Liver (tissue), 9 donors: Measurements from ENCODE around the gene IL1RN. TPM values are rescaled to one million over a fixed set of nuclear protein-coding genes. Genes with fewer than 3 reads are reported as not detected.

ENCODE experiments used
- DNase-seq: peaks from one replicate; pipeline ENCODE4 v3.0.0-alpha.2; 2017; ENCODE audit warnings: low spot score
- H3K27ac ChIP-seq, 2 donors: one replicate each; pipeline ENCODE4 v1.7.0; 2013; ENCODE audit warnings: inconsistent platforms in 2 of 2, low read length in 2 of 2, control low read depth in 1 of 2, low read depth in 1 of 2, mild to moderate bottlenecking in 1 of 2
- H3K27me3 ChIP-seq, 4 donors: one replicate each; pipeline versions ENCODE4 v1.6.1 to v1.7.0; 2013; ENCODE audit warnings: low read length in 3 of 4, inconsistent platforms in 1 of 4, mild to moderate bottlenecking in 1 of 4, moderate library complexity in 1 of 4; ENCODE audit not compliant: control insufficient read depth in 4 of 4, insufficient read depth in 4 of 4
- H3K36me3 ChIP-seq, 4 donors: one replicate each; pipeline versions ENCODE4 v1.6.1 to v1.7.0; 2013; ENCODE audit warnings: low read length in 3 of 4, mild to moderate bottlenecking in 3 of 4, low read depth in 1 of 4, moderate library complexity in 1 of 4; ENCODE audit not compliant: control insufficient read depth in 4 of 4, insufficient read depth in 3 of 4
- H3K4me1 ChIP-seq, 4 donors: one replicate each; pipeline versions ENCODE4 v1.6.1 to v1.7.0; 2013; ENCODE audit warnings: low read length in 3 of 4, mild to moderate bottlenecking in 3 of 4, moderate library complexity in 1 of 4; ENCODE audit not compliant: control insufficient read depth in 4 of 4, insufficient read depth in 4 of 4
- H3K4me3 ChIP-seq, 3 donors: one replicate each; pipeline versions ENCODE4 v1.6.1 to v1.7.0; 2013; ENCODE audit warnings: low read length in 3 of 3, control low read depth in 1 of 3, low read depth in 1 of 3, mild to moderate bottlenecking in 1 of 3
- H3K9ac ChIP-seq, 2 donors: one replicate each; pipeline ENCODE4 v1.7.0; 2013; ENCODE audit warnings: low read length in 2 of 2, mild to moderate bottlenecking in 2 of 2, moderate library complexity in 2 of 2, control low read depth in 1 of 2, low read depth in 1 of 2
- H3K9me3 ChIP-seq, 4 donors: one replicate each; pipeline versions ENCODE4 v1.6.1 to v1.7.0; 2013; ENCODE audit warnings: low read length in 3 of 4; ENCODE audit not compliant: control insufficient read depth in 4 of 4
- EGR1 ChIP-seq, 2 donors: IDR thresholded peaks; 2 replicates each; pipeline ENCODE4 v1.6.1; 2016 to 2018; ENCODE audit warnings: antibody characterized with exemption in 2 of 2, low read depth in 2 of 2
- FOXA1 ChIP-seq: IDR thresholded peaks from 2 replicates; pipeline ENCODE4 v1.6.1; 2016; ENCODE audit warnings: antibody characterized with exemption
- FOXA2 ChIP-seq: IDR thresholded peaks from 2 replicates; pipeline ENCODE4 v1.6.1; 2016; ENCODE audit warnings: antibody characterized with exemption
- GABPA ChIP-seq, 2 donors: IDR thresholded peaks in 1 of 2; conservative IDR thresholded peaks in 1 of 2; 2 replicates each; pipeline ENCODE4 v1.6.1; 2016; ENCODE audit warnings: antibody characterized with exemption in 2 of 2, mild to moderate bottlenecking in 1 of 2, moderate library complexity in 1 of 2
- HNF4A ChIP-seq, 2 donors: conservative IDR thresholded peaks; 2 replicates each; pipeline ENCODE4 v1.6.1; 2016; ENCODE audit warnings: antibody characterized with exemption in 2 of 2, mild to moderate bottlenecking in 2 of 2
- HNF4G ChIP-seq: IDR thresholded peaks from 2 replicates; pipeline ENCODE4 v1.6.1; 2016; ENCODE audit warnings: antibody characterized with exemption
- JUND ChIP-seq, 2 donors: IDR thresholded peaks; 2 replicates each; pipeline ENCODE4 v1.6.1; 2016; ENCODE audit warnings: antibody characterized with exemption in 2 of 2
- NR2F2 ChIP-seq: IDR thresholded peaks from 2 replicates; pipeline ENCODE4 v1.6.1; 2016; ENCODE audit warnings: antibody characterized with exemption
- RAD21 ChIP-seq, 2 donors: IDR thresholded peaks; 2 replicates each; pipeline ENCODE4 v1.6.1; 2016; ENCODE audit warnings: antibody characterized with exemption in 2 of 2, mild to moderate bottlenecking in 2 of 2
- RXRA ChIP-seq, 2 donors: IDR thresholded peaks; 2 replicates each; pipeline ENCODE4 v1.6.1; 2017 to 2018; ENCODE audit warnings: antibody characterized with exemption in 2 of 2, mild to moderate bottlenecking in 1 of 2
- SP1 ChIP-seq: IDR thresholded peaks from 2 replicates; pipeline ENCODE4 v1.6.1; 2018; ENCODE audit warnings: antibody characterized with exemption, mild to moderate bottlenecking
- TAF1 ChIP-seq: conservative IDR thresholded peaks from 2 replicates; pipeline ENCODE4 v1.6.1; 2016; ENCODE audit warnings: antibody characterized with exemption, mild to moderate bottlenecking
- YY1 ChIP-seq: IDR thresholded peaks from 2 replicates; pipeline ENCODE4 v1.6.1; 2016; ENCODE audit warnings: antibody characterized with exemption, mild to moderate bottlenecking
- WGBS: extraction: QIAGEN DNeasy Blood & Tissue Kit; methylation state at CpG from one replicate; pipeline ENCODE4 v1.1.7; 2013; 5-methylcytosine and 5-hydroxymethylcytosine counted together
- polyA plus RNA-seq, 2 donors: library from polyadenylated mRNA; stranded (reverse) in 1 of 2; unstranded in 1 of 2; fragments of 200-250 nt in 1 of 2; fragments of >200 nt in 1 of 2; fragmentation: Nextera tagmentation in 1 of 2; extraction: Ambion mirVana in 1 of 2; gene quantifications; one replicate each; pipeline versions ENCODE4 v1.2.1 to v1.2.3, GENCODE V29; 2013 to 2015
- total RNA-seq, 2 donors: library from RNA; depleted of rRNA; stranded (reverse); fragments of >200 nt; gene quantifications; one replicate each; pipeline ENCODE4 v1.2.3, GENCODE V29; 2014
- TF ChIP-seq, protein P1 (sequence below): IDR thresholded peaks from 2 replicates; pipeline ENCODE4 v1.6.1; 2016; ENCODE audit warnings: antibody characterized with exemption
- TF ChIP-seq, protein P2 (sequence below): IDR thresholded peaks from 2 replicates; pipeline ENCODE4 v1.6.1; 2016; ENCODE audit warnings: antibody characterized with exemption
- TF ChIP-seq, protein P3 (sequence below): fragments of 150-350 bp; IDR thresholded peaks from 2 replicates; pipeline ENCODE4 v1.5.1; 2017; ENCODE audit warnings: improper control_type of control experiment, low read depth, low read length; ENCODE audit not compliant: missing input control
- TF ChIP-seq, protein P4 (sequence below): IDR thresholded peaks from 2 replicates; pipeline ENCODE4 v1.6.1; 2016; ENCODE audit warnings: antibody characterized with exemption, mild to moderate bottlenecking
- TF ChIP-seq, protein P5 (sequence below): IDR thresholded peaks from 2 replicates; pipeline ENCODE4 v1.6.1; 2016; ENCODE audit warnings: antibody characterized with exemption
- donor health status: healthy.
- donor health status: healthy.
- donor health status: healthy.
- donor health status: healthy.
- donor health status: healthy.

Gene IL1RN
- total and polyA plus RNA-seq, 4 donors: 3.9 to 121 (median 25.8) TPM

DNA sequence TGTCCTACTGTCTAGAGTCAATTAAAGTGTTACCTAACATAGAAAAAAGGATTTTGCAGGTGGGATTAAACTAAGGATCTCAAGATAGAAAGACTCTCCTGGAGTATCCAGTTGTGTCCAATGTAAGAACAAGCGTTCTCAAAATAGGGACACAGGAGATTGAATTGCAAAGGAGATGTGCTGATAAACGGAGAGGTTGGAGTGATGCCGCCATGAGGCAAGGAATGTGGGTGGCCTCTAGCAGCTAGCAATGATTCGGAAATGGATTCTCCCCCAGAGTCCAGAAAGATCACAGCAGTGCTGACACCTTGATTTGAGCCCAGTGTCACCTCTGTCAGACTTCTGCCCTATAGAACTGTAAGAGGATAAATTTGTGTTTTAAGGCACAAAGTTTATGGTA lies 24.1 kb upstream of the IL1RN start:
- DNase-seq: no peak
- 97% methylated on average over 4 of the region's 4 CpGs for WGBS
- H3K9me3 ChIP-seq: no peaks in the 10 kb centered on the region
- no peaks in the 10 kb centered on the region for H3K27me3 ChIP-seq
- TF ChIP-seq EGR1 (IDR thresholded peaks at IDR 0.05; ENCODE audit: low read depth in 2 of 2) (no peak), SP1 (no peak), FOXA1 (no peak), RXRA (IDR thresholded peaks at IDR 0.05) (no peak), HNF4A (conservative IDR thresholded peaks at IDR 0.05) (no peak), JUND (IDR thresholded peaks at IDR 0.05) (no peak), YY1 (no peak), NR2F2 (no peak), FOXA2 (no peak), RAD21 (IDR thresholded peaks at IDR 0.05) (no peak), GABPA (IDR thresholded peaks at IDR 0.05 in 1 of 2, conservative IDR thresholded peaks at IDR 0.05 in 1 of 2) (no peak), HNF4G (no peak), TAF1 (no peak)
- TF ChIP-seq, protein P1, sequence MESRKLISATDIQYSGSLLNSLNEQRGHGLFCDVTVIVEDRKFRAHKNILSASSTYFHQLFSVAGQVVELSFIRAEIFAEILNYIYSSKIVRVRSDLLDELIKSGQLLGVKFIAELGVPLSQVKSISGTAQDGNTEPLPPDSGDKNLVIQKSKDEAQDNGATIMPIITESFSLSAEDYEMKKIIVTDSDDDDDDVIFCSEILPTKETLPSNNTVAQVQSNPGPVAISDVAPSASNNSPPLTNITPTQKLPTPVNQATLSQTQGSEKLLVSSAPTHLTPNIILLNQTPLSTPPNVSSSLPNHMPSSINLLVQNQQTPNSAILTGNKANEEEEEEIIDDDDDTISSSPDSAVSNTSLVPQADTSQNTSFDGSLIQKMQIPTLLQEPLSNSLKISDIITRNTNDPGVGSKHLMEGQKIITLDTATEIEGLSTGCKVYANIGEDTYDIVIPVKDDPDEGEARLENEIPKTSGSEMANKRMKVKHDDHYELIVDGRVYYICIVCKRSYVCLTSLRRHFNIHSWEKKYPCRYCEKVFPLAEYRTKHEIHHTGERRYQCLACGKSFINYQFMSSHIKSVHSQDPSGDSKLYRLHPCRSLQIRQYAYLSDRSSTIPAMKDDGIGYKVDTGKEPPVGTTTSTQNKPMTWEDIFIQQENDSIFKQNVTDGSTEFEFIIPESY: no peak
- TF ChIP-seq, protein P2, sequence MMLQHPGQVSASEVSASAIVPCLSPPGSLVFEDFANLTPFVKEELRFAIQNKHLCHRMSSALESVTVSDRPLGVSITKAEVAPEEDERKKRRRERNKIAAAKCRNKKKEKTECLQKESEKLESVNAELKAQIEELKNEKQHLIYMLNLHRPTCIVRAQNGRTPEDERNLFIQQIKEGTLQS: no peak
- TF ChIP-seq, protein P3, sequence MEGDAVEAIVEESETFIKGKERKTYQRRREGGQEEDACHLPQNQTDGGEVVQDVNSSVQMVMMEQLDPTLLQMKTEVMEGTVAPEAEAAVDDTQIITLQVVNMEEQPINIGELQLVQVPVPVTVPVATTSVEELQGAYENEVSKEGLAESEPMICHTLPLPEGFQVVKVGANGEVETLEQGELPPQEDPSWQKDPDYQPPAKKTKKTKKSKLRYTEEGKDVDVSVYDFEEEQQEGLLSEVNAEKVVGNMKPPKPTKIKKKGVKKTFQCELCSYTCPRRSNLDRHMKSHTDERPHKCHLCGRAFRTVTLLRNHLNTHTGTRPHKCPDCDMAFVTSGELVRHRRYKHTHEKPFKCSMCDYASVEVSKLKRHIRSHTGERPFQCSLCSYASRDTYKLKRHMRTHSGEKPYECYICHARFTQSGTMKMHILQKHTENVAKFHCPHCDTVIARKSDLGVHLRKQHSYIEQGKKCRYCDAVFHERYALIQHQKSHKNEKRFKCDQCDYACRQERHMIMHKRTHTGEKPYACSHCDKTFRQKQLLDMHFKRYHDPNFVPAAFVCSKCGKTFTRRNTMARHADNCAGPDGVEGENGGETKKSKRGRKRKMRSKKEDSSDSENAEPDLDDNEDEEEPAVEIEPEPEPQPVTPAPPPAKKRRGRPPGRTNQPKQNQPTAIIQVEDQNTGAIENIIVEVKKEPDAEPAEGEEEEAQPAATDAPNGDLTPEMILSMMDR: no peak
- TF ChIP-seq, protein P4, sequence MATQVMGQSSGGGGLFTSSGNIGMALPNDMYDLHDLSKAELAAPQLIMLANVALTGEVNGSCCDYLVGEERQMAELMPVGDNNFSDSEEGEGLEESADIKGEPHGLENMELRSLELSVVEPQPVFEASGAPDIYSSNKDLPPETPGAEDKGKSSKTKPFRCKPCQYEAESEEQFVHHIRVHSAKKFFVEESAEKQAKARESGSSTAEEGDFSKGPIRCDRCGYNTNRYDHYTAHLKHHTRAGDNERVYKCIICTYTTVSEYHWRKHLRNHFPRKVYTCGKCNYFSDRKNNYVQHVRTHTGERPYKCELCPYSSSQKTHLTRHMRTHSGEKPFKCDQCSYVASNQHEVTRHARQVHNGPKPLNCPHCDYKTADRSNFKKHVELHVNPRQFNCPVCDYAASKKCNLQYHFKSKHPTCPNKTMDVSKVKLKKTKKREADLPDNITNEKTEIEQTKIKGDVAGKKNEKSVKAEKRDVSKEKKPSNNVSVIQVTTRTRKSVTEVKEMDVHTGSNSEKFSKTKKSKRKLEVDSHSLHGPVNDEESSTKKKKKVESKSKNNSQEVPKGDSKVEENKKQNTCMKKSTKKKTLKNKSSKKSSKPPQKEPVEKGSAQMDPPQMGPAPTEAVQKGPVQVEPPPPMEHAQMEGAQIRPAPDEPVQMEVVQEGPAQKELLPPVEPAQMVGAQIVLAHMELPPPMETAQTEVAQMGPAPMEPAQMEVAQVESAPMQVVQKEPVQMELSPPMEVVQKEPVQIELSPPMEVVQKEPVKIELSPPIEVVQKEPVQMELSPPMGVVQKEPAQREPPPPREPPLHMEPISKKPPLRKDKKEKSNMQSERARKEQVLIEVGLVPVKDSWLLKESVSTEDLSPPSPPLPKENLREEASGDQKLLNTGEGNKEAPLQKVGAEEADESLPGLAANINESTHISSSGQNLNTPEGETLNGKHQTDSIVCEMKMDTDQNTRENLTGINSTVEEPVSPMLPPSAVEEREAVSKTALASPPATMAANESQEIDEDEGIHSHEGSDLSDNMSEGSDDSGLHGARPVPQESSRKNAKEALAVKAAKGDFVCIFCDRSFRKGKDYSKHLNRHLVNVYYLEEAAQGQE: no peak
- TF ChIP-seq, protein P5, sequence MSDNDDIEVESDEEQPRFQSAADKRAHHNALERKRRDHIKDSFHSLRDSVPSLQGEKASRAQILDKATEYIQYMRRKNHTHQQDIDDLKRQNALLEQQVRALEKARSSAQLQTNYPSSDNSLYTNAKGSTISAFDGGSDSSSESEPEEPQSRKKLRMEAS: no peak
- no peak overlapping the region for H3K4me3 ChIP-seq
- no peak overlapping the region for H3K27ac ChIP-seq
- H3K4me1 ChIP-seq: peaks cover 0 to under 1% (median 0%) of the 10 kb centered on the region in 4 donors
- H3K36me3 ChIP-seq: no peaks in the 10 kb centered on the region
- no peak overlapping the region for H3K9ac ChIP-seq
